ENCODE measurements around the gene BSG.

DNA sequence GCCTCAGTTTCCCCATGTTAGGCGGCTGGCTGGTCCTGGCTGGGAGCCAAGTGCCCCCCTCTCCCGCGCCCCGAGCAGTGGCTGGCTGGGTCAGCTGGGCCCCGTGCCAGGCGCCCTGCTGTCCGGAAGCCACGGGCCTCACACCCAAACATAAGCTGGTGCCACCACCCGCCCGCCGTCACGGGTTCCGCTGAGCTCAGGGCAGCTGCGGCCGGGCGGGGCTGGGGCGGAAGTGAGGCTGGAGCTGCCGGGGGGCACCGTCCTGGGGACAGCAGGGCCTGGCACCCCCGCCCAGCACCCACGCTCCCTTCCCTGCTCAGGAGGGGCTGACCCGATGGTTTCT, 36.6 kb downstream of the BSG start:
- TF ChIP-seq POLR2AphosphoS5 (IDR thresholded peaks at IDR 0.05; ENCODE audit: low read depth, low read length) (no peak), SIN3A (IDR thresholded peaks at IDR 0.05; ENCODE audit: borderline replicate concordance, insufficient read depth, low read length) (no peak)
- TF ChIP-seq, protein P1, sequence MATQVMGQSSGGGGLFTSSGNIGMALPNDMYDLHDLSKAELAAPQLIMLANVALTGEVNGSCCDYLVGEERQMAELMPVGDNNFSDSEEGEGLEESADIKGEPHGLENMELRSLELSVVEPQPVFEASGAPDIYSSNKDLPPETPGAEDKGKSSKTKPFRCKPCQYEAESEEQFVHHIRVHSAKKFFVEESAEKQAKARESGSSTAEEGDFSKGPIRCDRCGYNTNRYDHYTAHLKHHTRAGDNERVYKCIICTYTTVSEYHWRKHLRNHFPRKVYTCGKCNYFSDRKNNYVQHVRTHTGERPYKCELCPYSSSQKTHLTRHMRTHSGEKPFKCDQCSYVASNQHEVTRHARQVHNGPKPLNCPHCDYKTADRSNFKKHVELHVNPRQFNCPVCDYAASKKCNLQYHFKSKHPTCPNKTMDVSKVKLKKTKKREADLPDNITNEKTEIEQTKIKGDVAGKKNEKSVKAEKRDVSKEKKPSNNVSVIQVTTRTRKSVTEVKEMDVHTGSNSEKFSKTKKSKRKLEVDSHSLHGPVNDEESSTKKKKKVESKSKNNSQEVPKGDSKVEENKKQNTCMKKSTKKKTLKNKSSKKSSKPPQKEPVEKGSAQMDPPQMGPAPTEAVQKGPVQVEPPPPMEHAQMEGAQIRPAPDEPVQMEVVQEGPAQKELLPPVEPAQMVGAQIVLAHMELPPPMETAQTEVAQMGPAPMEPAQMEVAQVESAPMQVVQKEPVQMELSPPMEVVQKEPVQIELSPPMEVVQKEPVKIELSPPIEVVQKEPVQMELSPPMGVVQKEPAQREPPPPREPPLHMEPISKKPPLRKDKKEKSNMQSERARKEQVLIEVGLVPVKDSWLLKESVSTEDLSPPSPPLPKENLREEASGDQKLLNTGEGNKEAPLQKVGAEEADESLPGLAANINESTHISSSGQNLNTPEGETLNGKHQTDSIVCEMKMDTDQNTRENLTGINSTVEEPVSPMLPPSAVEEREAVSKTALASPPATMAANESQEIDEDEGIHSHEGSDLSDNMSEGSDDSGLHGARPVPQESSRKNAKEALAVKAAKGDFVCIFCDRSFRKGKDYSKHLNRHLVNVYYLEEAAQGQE (IDR thresholded peaks at IDR 0.05; ENCODE audit: insufficient read depth in 1 of 2, low read depth in 2 of 2, low read length in 2 of 2) = no peak

Data from PFSK-1 (cell line).